Measurements from ENCODE around the gene EREG. TPM values are rescaled to one million over a fixed set of nuclear protein-coding genes. Genes with fewer than 3 reads are reported as not detected.

The EREG gene
- total and polyA plus RNA-seq, 10 of the 15 experiments (the other 5 are each of a cell fraction or from before 2014, with no cell fraction given), result not detected

DNA sequence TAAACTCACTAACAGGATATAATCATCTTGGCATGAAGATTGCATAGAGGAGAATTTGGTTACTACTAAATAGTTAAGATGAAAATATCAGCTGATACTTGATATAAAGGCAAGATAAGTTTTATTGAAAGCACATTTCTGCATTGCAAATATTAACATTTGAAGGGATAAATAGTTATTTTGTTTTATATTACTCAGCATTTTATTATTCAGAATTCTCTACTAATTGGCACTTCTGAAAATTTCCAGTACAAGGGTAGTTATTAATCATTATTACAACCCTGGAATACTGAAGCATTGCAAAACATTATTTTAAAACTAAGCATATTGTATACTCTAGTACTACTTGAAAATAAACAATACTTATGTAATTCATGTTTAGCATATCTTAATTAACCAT is 47.3 kb downstream of the EREG start (continued):
- TF ChIP-seq, protein P1, sequence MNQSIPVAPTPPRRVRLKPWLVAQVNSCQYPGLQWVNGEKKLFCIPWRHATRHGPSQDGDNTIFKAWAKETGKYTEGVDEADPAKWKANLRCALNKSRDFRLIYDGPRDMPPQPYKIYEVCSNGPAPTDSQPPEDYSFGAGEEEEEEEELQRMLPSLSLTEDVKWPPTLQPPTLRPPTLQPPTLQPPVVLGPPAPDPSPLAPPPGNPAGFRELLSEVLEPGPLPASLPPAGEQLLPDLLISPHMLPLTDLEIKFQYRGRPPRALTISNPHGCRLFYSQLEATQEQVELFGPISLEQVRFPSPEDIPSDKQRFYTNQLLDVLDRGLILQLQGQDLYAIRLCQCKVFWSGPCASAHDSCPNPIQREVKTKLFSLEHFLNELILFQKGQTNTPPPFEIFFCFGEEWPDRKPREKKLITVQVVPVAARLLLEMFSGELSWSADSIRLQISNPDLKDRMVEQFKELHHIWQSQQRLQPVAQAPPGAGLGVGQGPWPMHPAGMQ (IDR thresholded peaks at IDR 0.05; ENCODE audit: borderline replicate concordance), result no peak
- TF ChIP-seq POLR2AphosphoS5 (IDR thresholded peaks at IDR 0.05; ENCODE audit: low read length) (no peak), TCF12 (IDR thresholded peaks at IDR 0.05; ENCODE audit: low read depth, low read length) (no peak)

DNA sequence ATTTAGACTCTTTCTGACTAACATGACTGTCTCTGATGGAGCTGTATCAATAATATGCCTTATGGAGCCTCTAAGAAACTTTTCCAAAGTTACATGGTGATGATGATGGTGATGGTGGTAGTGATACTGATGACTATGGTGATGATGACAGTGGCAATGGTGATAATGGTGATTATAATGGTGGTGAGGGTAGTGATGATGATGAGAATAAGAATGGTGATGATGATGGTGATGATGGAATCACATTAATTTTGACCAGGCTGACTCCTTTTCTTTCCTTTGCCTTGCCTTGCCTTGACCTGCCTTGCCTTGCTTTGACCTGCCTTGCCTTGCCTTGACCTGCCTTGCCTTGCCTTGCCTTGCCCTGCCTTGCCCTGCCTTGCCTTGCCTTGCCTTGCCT is 48.3 kb downstream of the EREG start:
- Histone ChIP-seq H3K27ac (ENCODE audit: control insufficient read depth, insufficient read depth) (no peak overlapping the region), H3K36me3 (ENCODE audit: control insufficient read depth in 2 of 2, insufficient read depth in 2 of 2, low read length in 1 of 2) (no peaks in the 10 kb centered on the region), H3K4me3 (no peak overlapping the region), H4K20me1 (ENCODE audit: control insufficient read depth, insufficient read depth) (no peaks in the 10 kb centered on the region), H3K79me2 (ENCODE audit: control insufficient read depth, insufficient read depth, low read length) (no peaks in the 10 kb centered on the region), H3K9ac (ENCODE audit: control insufficient read depth, insufficient read depth, low read length) (no peak overlapping the region), H2AFZ (ENCODE audit: control insufficient read depth, low read depth, low read length) (no peak overlapping the region), H3K4me2 (ENCODE audit: control insufficient read depth, insufficient read depth) (no peak overlapping the region), H3K9me3 (replicated peaks; ENCODE audit: control insufficient read depth, insufficient read depth, low read length) (no peaks in the 10 kb centered on the region), H3K27me3 (replicated peaks in 1 of 2; ENCODE audit: control insufficient read depth in 2 of 2, insufficient read depth in 2 of 2, low read length in 1 of 2) (no peaks in the 10 kb centered on the region; a peak in 1 of 4 replicates), H3K4me1 (ENCODE audit: control insufficient read depth, insufficient read depth, low read length) (no peaks in the 10 kb centered on the region)
- TF ChIP-seq TARDBP (IDR thresholded peaks at IDR 0.05; ENCODE audit: borderline replicate concordance) (no peak), SIN3A (IDR thresholded peaks at IDR 0.05; ENCODE audit: low read depth, low read length) (no peak), HDAC6 (IDR thresholded peaks at IDR 0.05; ENCODE audit: unreplicated experiment) (no peak), MEF2B (IDR thresholded peaks at IDR 0.05; ENCODE audit: partially characterized antibody, poor library complexity, severe bottlenecking) (no peak), EP300 (IDR thresholded peaks at IDR 0.05; ENCODE audit: borderline replicate concordance in 1 of 2, control insufficient read depth in 1 of 2, low read depth in 2 of 2, low read length in 2 of 2) (no peak), CEBPZ (IDR thresholded peaks at IDR 0.05; ENCODE audit: low read depth, low read length) (no peak), BHLHE40 (IDR thresholded peaks at IDR 0.05; ENCODE audit: borderline replicate concordance in 1 of 2, low read depth in 2 of 2, low read length in 1 of 2) (no peak), SMC3 (IDR thresholded peaks at IDR 0.05; ENCODE audit: borderline replicate concordance, low read length) (no peak), JUNB (IDR thresholded peaks at IDR 0.05) (no peak), NFXL1 (IDR thresholded peaks at IDR 0.05; ENCODE audit: borderline replicate concordance) (no peak), SMAD1 (IDR thresholded peaks at IDR 0.05; ENCODE audit: low read depth, partially characterized antibody) (no peak)
- TF ChIP-seq, protein P2, sequence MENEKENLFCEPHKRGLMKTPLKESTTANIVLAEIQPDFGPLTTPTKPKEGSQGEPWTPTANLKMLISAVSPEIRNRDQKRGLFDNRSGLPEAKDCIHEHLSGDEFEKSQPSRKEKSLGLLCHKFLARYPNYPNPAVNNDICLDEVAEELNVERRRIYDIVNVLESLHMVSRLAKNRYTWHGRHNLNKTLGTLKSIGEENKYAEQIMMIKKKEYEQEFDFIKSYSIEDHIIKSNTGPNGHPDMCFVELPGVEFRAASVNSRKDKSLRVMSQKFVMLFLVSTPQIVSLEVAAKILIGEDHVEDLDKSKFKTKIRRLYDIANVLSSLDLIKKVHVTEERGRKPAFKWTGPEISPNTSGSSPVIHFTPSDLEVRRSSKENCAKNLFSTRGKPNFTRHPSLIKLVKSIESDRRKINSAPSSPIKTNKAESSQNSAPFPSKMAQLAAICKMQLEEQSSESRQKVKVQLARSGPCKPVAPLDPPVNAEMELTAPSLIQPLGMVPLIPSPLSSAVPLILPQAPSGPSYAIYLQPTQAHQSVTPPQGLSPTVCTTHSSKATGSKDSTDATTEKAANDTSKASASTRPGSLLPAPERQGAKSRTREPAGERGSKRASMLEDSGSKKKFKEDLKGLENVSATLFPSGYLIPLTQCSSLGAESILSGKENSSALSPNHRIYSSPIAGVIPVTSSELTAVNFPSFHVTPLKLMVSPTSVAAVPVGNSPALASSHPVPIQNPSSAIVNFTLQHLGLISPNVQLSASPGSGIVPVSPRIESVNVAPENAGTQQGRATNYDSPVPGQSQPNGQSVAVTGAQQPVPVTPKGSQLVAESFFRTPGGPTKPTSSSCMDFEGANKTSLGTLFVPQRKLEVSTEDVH (IDR thresholded peaks at IDR 0.05; ENCODE audit: low read depth, partially characterized antibody), result no peak
- no TSS peak for BruUV-seq (replicated peaks)
- ChIA-PET POLR2A (no interaction called here), SMC1A (ENCODE audit: uncharacterized antibody, unreplicated experiment) (no interaction called here), RAD21 (ENCODE audit: unreplicated experiment) (no interaction called here), CTCF (no interaction called here)
- no peak for ATAC-seq
- no peak for DNase-seq (ENCODE audit: low read depth, low spot score)
- FAIRE-seq, result no peak
- in situ Hi-C loops (cut with MboI), result no loop called here
- intact Hi-C loops (cut with micrococcal nuclease; ENCODE audit: unreplicated experiment), result no loop called here

All from GM12878 (cell line).